K562 (cell line): ENCODE measurements around the gene C2CD5. TPM values are rescaled to one million over a fixed set of nuclear protein-coding genes. Genes with fewer than 3 reads are reported as not detected.

ENCODE experiments used
- ATF3 ChIP-seq, 2 experiments: fragments of 450-650 bp in 1 of 2; sonication (generic) in 1 of 2; formaldehyde crosslinking in 1 of 2; IDR thresholded peaks in 1 of 2; conservative IDR thresholded peaks in 1 of 2; 2 replicates each; pipeline versions ENCODE4 v1.6.1 to v1.8.1; 2016 to 2023; ENCODE audit warnings: mild to moderate bottlenecking in 2 of 2, moderate library complexity in 2 of 2, inconsistent platforms in 1 of 2, missing genetic modification reagents in 1 of 2
- BHLHE40 ChIP-seq: IDR thresholded peaks from 2 replicates; pipeline ENCODE4 v1.6.1; 2011; ENCODE audit warnings: low read length, improper control_type of control experiment
- EWSR1 ChIP-seq: fragments of 450-650 bp; IDR thresholded peaks from 2 replicates; pipeline ENCODE4 v1.6.1; 2018; ENCODE audit warnings: borderline replicate concordance, mild to moderate bottlenecking, low read depth, moderate library complexity; ENCODE audit not compliant: partially characterized antibody
- NKRF ChIP-seq: fragments of 450-650 bp; IDR thresholded peaks from 2 replicates; pipeline ENCODE4 v1.6.1; 2016; ENCODE audit warnings: borderline replicate concordance
- PATZ1 ChIP-seq: fragments of 250-450 bp; sonication (Bioruptor Pico); IDR thresholded peaks from 2 replicates; pipeline ENCODE4 v1.5.0; 2020; ENCODE audit warnings: mild to moderate bottlenecking, borderline replicate concordance
- PTRF ChIP-seq: fragments of 450-650 bp; IDR thresholded peaks from 2 replicates; pipeline ENCODE4 v1.6.1; 2016; ENCODE audit warnings: mild to moderate bottlenecking, missing genetic modification characterization, missing compliant biosample characterization
- RHOXF2B ChIP-seq: fragments of 250-450 bp; sonication (Bioruptor Pico); conservative IDR thresholded peaks from 2 replicates; pipeline ENCODE4 v1.5.1; 2021
- SNIP1 ChIP-seq: fragments of 450-650 bp; IDR thresholded peaks from 2 replicates; pipeline ENCODE4 v1.7.1; 2017; ENCODE audit warnings: low read depth, mild to moderate bottlenecking
- TEAD4 ChIP-seq, 2 experiments: sonication (generic) in 1 of 2; formaldehyde crosslinking in 1 of 2; IDR thresholded peaks; 2 replicates each; pipeline versions ENCODE4 v1.6.1 to v1.8.0; 2012 to 2022; ENCODE audit warnings: borderline replicate concordance in 1 of 2, inconsistent platforms in 1 of 2, low read length in 1 of 2, mild to moderate bottlenecking in 1 of 2, missing genetic modification reagents in 1 of 2
- ZKSCAN8 ChIP-seq: fragments of 200-800 bp; sonication (Bioruptor generic); IDR thresholded peaks from 2 replicates; pipeline ENCODE4 v1.6.1; 2016; ENCODE audit warnings: missing genetic modification characterization, missing compliant biosample characterization
- polyA plus RNA-seq, 8 experiments: library from polyadenylated mRNA; depleted of rRNA in 4 of 8; stranded (reverse) in 5 of 8; unstranded in 3 of 8; fragments of >200 nt; fragmentation: Nextera tagmentation in 2 of 8; fragmentation: Illumina TruSeq in 1 of 8; extraction: Ambion mirVana in 2 of 8; extraction: Trizol in 1 of 8; gene quantifications; 2 replicates each; pipeline versions ENCODE4 v1.2.1 to v1.2.3, GENCODE V29; 2011 to 2014; ENCODE audit warnings: inconsistent platforms in 1 of 8, missing spikeins in 1 of 8
- total RNA-seq, 7 experiments: library from RNA; depleted of rRNA in 6 of 7; stranded (reverse); fragments of >200 nt in 6 of 7; fragmentation: Illumina TruSeq in 2 of 7; extraction: Trizol in 2 of 7; gene quantifications; 2 replicates each; pipeline versions ENCODE4 v1.2.1 to v1.2.3, GENCODE V29; 2011 to 2021; ENCODE audit warnings: low replicate concordance in 1 of 7

C2CD5 gene
- total and polyA plus RNA-seq, 9 of the 15 experiments (the other 6 are each of a cell fraction or from before 2014, with no cell fraction given) = 5.1 to 24.1 (median 14.3) TPM

- TF ChIP-seq NKRF (no peak), PTRF (tag) (no peak), EWSR1 (no peak), ATF3 (IDR thresholded peaks at IDR 0.05) (no peak), ATF3 (CRISPR knock-in tag; conservative IDR thresholded peaks at IDR 0.05) (no peak), BHLHE40 (no peak), PATZ1 (CRISPR knock-in tag) (no peak), RHOXF2B (no peak), TEAD4 (IDR thresholded peaks at IDR 0.05; ENCODE audit: low read length) (no peak), TEAD4 (CRISPR knock-in tag; IDR thresholded peaks at IDR 0.05; ENCODE audit: borderline replicate concordance) (no peak), SNIP1 (no peak), ZKSCAN8 (CRISPR knock-in tag) (no peak)
Observed at GRCh38 chr12:22415342-22416309, 128.7 kb downstream of the C2CD5 start (continued).
